OCI-LY1 (cell line): Measurements from ENCODE around the gene METTL27.

Experiments used
- CTCF ChIP-seq: fragments of 200-600 bp; sonication (generic), shearing (Covaris generic); IDR thresholded peaks from 2 replicates; pipeline ENCODE4 v1.5.1; 2017; ENCODE audit warnings: mild to moderate bottlenecking, antibody characterized with exemption, low read length, moderate library complexity, mixed read lengths
- EZH2 ChIP-seq: fragments of 200-600 bp; sonication (generic), shearing (Covaris generic); IDR thresholded peaks from 2 replicates; pipeline ENCODE4 v1.8.0; 2017; ENCODE audit warnings: borderline replicate concordance, mixed run types, mild to moderate bottlenecking, antibody characterized with exemption, low read length, moderate library complexity, mixed read lengths

DNA sequence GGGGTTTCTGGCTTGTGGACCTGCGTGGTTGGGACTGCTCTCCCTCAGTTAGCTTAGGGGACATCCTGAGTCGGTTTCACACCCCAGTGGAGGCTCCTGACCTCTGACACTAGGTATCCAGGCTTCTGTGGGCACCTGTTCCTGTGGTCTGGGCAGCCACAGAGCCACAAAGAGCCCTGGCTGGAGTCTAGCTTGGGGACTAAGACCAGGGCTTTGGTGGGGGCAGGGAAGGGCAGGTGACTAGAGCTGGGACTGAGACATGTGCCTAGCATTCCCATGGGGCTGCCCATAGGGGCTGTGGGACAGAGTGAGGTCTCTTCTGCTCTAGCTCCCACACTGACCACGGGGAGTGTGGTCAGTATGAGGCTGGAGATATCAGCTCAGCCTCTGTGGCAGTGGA lies 14.6 kb upstream of the METTL27 start:
- TF ChIP-seq CTCF (no peak), EZH2 (no peak)
